Renal pelvis (tissue), 4 donors: ENCODE measurements around the gene GGA2. TPM values are rescaled to one million over a fixed set of nuclear protein-coding genes. Genes with fewer than 3 reads are reported as not detected.
A peak's percentile ranks its signal among the peaks of the same experiment; 100 is the strongest.

Source experiments
- DNase-seq: peaks from one replicate; pipeline ENCODE4 v3.0.0-alpha.2; 2013
- polyA plus RNA-seq, 3 donors: library from polyadenylated mRNA; unstranded; fragments of 120-200 nt; gene quantifications; one replicate each; pipeline ENCODE4 v1.2.1, GENCODE V29; 2013; ENCODE audit not compliant: insufficient read length in 3 of 3

GGA2 gene
- polyA plus RNA-seq, 3 donors: 115 to 164 (median 156) TPM

GRCh38 chr16:23424292-23424958, 85.9 kb downstream of the GGA2 start:
- DNase-seq: peak; percentile 33

GRCh38 chr16:23423496-23424049, 86.7 kb downstream of the GGA2 start:
- DNase-seq: no peak

- DNase-seq: no peak
These were observed 90.3 kb downstream of the GGA2 start for GRCh38 chr16:23420011-23420410.

- DNase-seq: no peak
These were observed 93.5 kb downstream of the GGA2 start for GRCh38 chr16:23416816-23417215.

- DNase-seq: no peak
These were observed 95.6 kb downstream of the GGA2 start for GRCh38 chr16:23414731-23415130.

Other genes with a start within 250 kb of the GGA2 start
- gene SCNN1B, start 208.2 kb downstream of the GGA2 start, polyA plus RNA-seq: 10 to 100 TPM; 16.4 to 17.7 (median 17.2) TPM
- gene COG7, start 57.3 kb downstream of the GGA2 start, polyA plus RNA-seq: 10 to 100 TPM; 21.8 to 40.0 (median 35.0) TPM
- gene EARS2, start 46.9 kb upstream of the GGA2 start, polyA plus RNA-seq: 10 to 100 TPM; 28.4 to 35.4 (median 33.4) TPM
- 10 to 100 TPM; 69.8 to 82.7 (median 77.6) TPM for gene UBFD1, start 47.2 kb upstream of the GGA2 start, polyA plus RNA-seq
- 100 to 1,000 TPM in 1 of 3 donors, 10 to 100 TPM in 2; 91.5 to 104 (median 96.1) TPM for gene NDUFAB1, start 85.8 kb upstream of the GGA2 start, polyA plus RNA-seq
- 10 to 100 TPM; 19.0 to 22.6 (median 20.0) TPM for gene PALB2, start 130.8 kb upstream of the GGA2 start, polyA plus RNA-seq
- 10 to 100 TPM; 70.2 to 79.4 (median 72.5) TPM for gene DCTN5, start 131.0 kb upstream of the GGA2 start, polyA plus RNA-seq
- gene PLK1, start 168.4 kb upstream of the GGA2 start, polyA plus RNA-seq: 10 to 100 TPM; 31.7 to 36.4 (median 31.8) TPM
- under 1 TPM; 0.41 to 0.51 (median 0.42) TPM for gene ERN2, start 202.7 kb upstream of the GGA2 start, polyA plus RNA-seq
- gene CHP2, start 244.5 kb upstream of the GGA2 start, polyA plus RNA-seq: 1 to 10 TPM; 1.0 to 2.2 (median 1.3) TPM